Large intestine (tissue), 3 donors: ENCODE data around the gene SLC12A5. TPM values are rescaled to one million over a fixed set of nuclear protein-coding genes. Genes with fewer than 3 reads are reported as not detected.
A peak's percentile ranks its signal among the peaks of the same experiment; 100 is the strongest.

Experiments
- DNase-seq, 2 donors: peaks; one replicate each; pipeline versions ENCODE4 v3.0.0 to v3.0.0-alpha.2; 2013
- H3K27ac ChIP-seq: one replicate; pipeline ENCODE4 v1.5.1; 2013; ENCODE audit warnings: low read length
- H3K27me3 ChIP-seq: 2 replicates; pipeline ENCODE4 v1.6.1; 2013; ENCODE audit warnings: low read length; ENCODE audit not compliant: control insufficient read depth, insufficient read depth
- H3K36me3 ChIP-seq: 2 replicates; pipeline ENCODE4 v1.6.1; 2013; ENCODE audit warnings: low read length; ENCODE audit not compliant: control insufficient read depth, insufficient read depth
- H3K4me1 ChIP-seq: one replicate; pipeline ENCODE4 v1.6.1; 2013; ENCODE audit warnings: low read length; ENCODE audit not compliant: control insufficient read depth, insufficient read depth
- H3K4me3 ChIP-seq: one replicate; pipeline ENCODE4 v1.5.1; 2013; ENCODE audit warnings: low read length
- H3K9me3 ChIP-seq: one replicate; pipeline ENCODE4 v1.6.1; 2013; ENCODE audit warnings: mild to moderate bottlenecking, low read depth, low read length, moderate library complexity; ENCODE audit not compliant: control insufficient read depth
- WGBS: methylation state at CpG from one replicate; pipeline ENCODE4 v1.1.5; 2013; ENCODE audit warnings: low lambda C conversion rate; ENCODE audit not compliant: insufficient coverage; 5-methylcytosine and 5-hydroxymethylcytosine counted together
- polyA plus RNA-seq: library from polyadenylated mRNA; unstranded; fragments of 120-200 nt; gene quantifications from one replicate; pipeline ENCODE4 v1.2.1, GENCODE V29; 2013

Gene SLC12A5
- polyA plus RNA-seq, 1 donor = 3.5 TPM

GRCh38 chr20:46076806-46077205 is 47.8 kb downstream of the SLC12A5 start:
- Histone ChIP-seq H3K27ac (no peak overlapping the region), H3K36me3 (peaks cover 49% of the 10 kb centered on the region), H3K27me3 (no peaks in the 10 kb centered on the region), H3K9me3 (no peaks in the 10 kb centered on the region), H3K4me3 (no peak overlapping the region), H3K4me1 (no peaks in the 10 kb centered on the region)
- no peak for DNase-seq
- WGBS = no CpG with 5 or more reads among the region's 7 CpGs

- WGBS = no CpG with 5 or more reads among the region's 8 CpGs
- H3K4me1 ChIP-seq = no peaks in the 10 kb centered on the region
- H3K36me3 ChIP-seq = peaks cover 49% of the 10 kb centered on the region
- H3K27me3 ChIP-seq = no peaks in the 10 kb centered on the region
- DNase-seq = no peak
- no peaks in the 10 kb centered on the region for H3K9me3 ChIP-seq
- no peak overlapping the region for H3K4me3 ChIP-seq
- H3K27ac ChIP-seq = no peak overlapping the region
Observed at GRCh38 chr20:46077642-46078305, 48.8 kb downstream of the SLC12A5 start.

GRCh38 chr20:46078954-46079353 is 49.9 kb downstream of the SLC12A5 start:
- no peak for DNase-seq
- H3K36me3 ChIP-seq = peaks cover 40% of the 10 kb centered on the region
- H3K4me1 ChIP-seq = no peaks in the 10 kb centered on the region
- no peaks in the 10 kb centered on the region for H3K9me3 ChIP-seq
- H3K27ac ChIP-seq = no peak overlapping the region
- no peaks in the 10 kb centered on the region for H3K27me3 ChIP-seq
- no peak overlapping the region for H3K4me3 ChIP-seq
- WGBS = no CpG with 5 or more reads among the region's 7 CpGs

- no peaks in the 10 kb centered on the region for H3K27me3 ChIP-seq
- 100% methylated on average over 1 of the region's 1 CpG for WGBS
- no peak for DNase-seq
- no peak overlapping the region for H3K27ac ChIP-seq
- no peak overlapping the region for H3K4me3 ChIP-seq
- peaks cover 22% of the 10 kb centered on the region for H3K36me3 ChIP-seq
- H3K4me1 ChIP-seq = no peaks in the 10 kb centered on the region
- H3K9me3 ChIP-seq = no peaks in the 10 kb centered on the region
Observed at GRCh38 chr20:46081074-46081473, 52.1 kb downstream of the SLC12A5 start.

- no peaks in the 10 kb centered on the region for H3K9me3 ChIP-seq
- no peaks in the 10 kb centered on the region for H3K27me3 ChIP-seq
- H3K36me3 ChIP-seq = peaks cover 10% of the 10 kb centered on the region
- H3K4me1 ChIP-seq = peaks cover 6% of the 10 kb centered on the region
- no CpG with 5 or more reads among the region's 6 CpGs for WGBS
- H3K4me3 ChIP-seq = no peak overlapping the region
- DNase-seq = no peak
- H3K27ac ChIP-seq = no peak overlapping the region
Observed at GRCh38 chr20:46083101-46083500, 54.1 kb downstream of the SLC12A5 start.

GRCh38 chr20:46083531-46084061 is 54.6 kb downstream of the SLC12A5 start:
- H3K27me3 ChIP-seq = no peaks in the 10 kb centered on the region
- no peaks in the 10 kb centered on the region for H3K9me3 ChIP-seq
- no peak overlapping the region for H3K27ac ChIP-seq
- H3K4me1 ChIP-seq = peaks cover 9% of the 10 kb centered on the region
- peaks cover 5% of the 10 kb centered on the region for H3K36me3 ChIP-seq
- no peak for DNase-seq
- no CpG with 5 or more reads among the region's 1 CpG for WGBS
- H3K4me3 ChIP-seq = no peak overlapping the region

- H3K27me3 ChIP-seq = no peaks in the 10 kb centered on the region
- DNase-seq = no peak
- H3K9me3 ChIP-seq = no peaks in the 10 kb centered on the region
- no peak overlapping the region for H3K27ac ChIP-seq
- H3K4me3 ChIP-seq = no peak overlapping the region
- peaks cover 9% of the 10 kb centered on the region for H3K4me1 ChIP-seq
- WGBS = no CpG with 5 or more reads among the region's 3 CpGs
- no peaks in the 10 kb centered on the region for H3K36me3 ChIP-seq
Observed at GRCh38 chr20:46084805-46085178, 55.8 kb downstream of the SLC12A5 start.

GRCh38 chr20:46085179-46085851 is 56.3 kb downstream of the SLC12A5 start:
- Histone ChIP-seq H3K27me3 (no peaks in the 10 kb centered on the region), H3K4me3 (no peak overlapping the region), H3K27ac (no peak overlapping the region), H3K4me1 (peaks cover 9% of the 10 kb centered on the region), H3K36me3 (no peaks in the 10 kb centered on the region), H3K9me3 (no peaks in the 10 kb centered on the region)
- DNase-seq = peak in 1 of 2 donors; percentile 35
- WGBS = 0% methylated on average over 1 of the region's 4 CpGs

- WGBS = no CpG with 5 or more reads among the region's 8 CpGs
- no peak for DNase-seq
- H3K27ac ChIP-seq = no peak overlapping the region
- H3K4me1 ChIP-seq = peaks cover 9% of the 10 kb centered on the region
- H3K9me3 ChIP-seq = peaks cover 3% of the 10 kb centered on the region
- H3K27me3 ChIP-seq = no peaks in the 10 kb centered on the region
- H3K36me3 ChIP-seq = no peaks in the 10 kb centered on the region
- H3K4me3 ChIP-seq = no peak overlapping the region
Observed at GRCh38 chr20:46087161-46087560, 58.1 kb downstream of the SLC12A5 start.

GRCh38 chr20:46088409-46089166 is 59.6 kb downstream of the SLC12A5 start:
- 0% methylated on average over 2 of the region's 22 CpGs for WGBS
- DNase-seq = peak in 1 of 2 donors; percentile 8
- peaks cover 9% of the 10 kb centered on the region for H3K4me1 ChIP-seq

More at GRCh38 chr20:46088409-46089166, 59.6 kb downstream of the SLC12A5 start:
- peaks cover 3% of the 10 kb centered on the region for H3K9me3 ChIP-seq
- peak overlapping the region; percentile 83 for H3K27ac ChIP-seq
- peak overlapping the region; percentile 92 for H3K4me3 ChIP-seq
- H3K27me3 ChIP-seq = no peaks in the 10 kb centered on the region
- H3K36me3 ChIP-seq = no peaks in the 10 kb centered on the region
